ENCODE data around the gene MSI2.

MSI2 gene

DNA sequence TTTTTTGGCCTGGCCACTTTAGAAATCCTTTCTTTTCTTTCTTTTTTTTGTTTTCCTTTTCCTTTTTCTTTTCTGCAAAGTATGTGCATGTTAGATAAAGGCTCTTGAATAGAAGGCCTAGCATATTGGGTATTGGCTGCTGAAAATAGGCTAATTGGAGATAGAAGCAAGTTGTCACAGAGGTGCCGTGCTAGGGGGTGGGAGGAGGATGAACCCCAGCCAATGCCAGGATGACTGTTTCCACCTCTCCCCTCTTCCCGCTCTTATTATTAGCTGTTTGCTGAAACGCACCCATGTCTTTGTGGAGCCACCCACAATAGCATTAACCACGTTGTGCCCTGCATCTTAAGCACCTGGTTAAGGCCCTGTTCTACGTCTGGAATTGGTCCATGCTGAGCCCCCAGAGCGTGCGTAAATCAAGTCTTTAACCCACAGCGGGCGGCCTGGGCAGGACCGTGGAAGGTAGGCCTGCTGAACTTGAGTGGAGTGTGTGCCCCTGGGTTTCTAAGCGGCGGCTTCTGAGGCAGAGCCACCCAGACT lies 123.6 kb downstream of the MSI2 start:
- CTCF ChIA-PET, result no interaction called here
- no peak for TF ChIP-seq NFRKB (IDR thresholded peaks at IDR 0.05)
- POLR2A ChIA-PET, result no interaction called here
- no peak for DNase-seq (ENCODE audit: extremely low spot score)

DNA sequence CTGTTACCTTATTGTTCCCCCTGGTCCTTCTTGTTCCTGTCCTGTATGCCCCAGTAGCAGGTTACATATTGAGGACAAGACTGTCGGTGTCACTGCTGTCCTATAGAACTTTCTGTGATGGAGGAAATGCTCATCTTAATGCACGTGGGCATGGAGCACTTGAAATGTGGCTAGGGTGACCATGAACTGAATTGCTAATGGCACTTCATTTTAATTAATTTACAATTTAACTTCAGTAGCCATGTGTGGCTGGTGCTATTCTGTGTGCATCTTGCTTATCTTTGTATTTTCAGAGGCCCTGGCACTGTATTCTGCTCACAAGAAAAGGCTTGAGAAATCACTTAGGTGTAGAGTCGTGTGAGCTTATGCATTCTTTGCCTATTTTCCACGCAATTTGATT lies 125.2 kb downstream of the MSI2 start:
- no peak for DNase-seq (ENCODE audit: extremely low spot score)

DNA sequence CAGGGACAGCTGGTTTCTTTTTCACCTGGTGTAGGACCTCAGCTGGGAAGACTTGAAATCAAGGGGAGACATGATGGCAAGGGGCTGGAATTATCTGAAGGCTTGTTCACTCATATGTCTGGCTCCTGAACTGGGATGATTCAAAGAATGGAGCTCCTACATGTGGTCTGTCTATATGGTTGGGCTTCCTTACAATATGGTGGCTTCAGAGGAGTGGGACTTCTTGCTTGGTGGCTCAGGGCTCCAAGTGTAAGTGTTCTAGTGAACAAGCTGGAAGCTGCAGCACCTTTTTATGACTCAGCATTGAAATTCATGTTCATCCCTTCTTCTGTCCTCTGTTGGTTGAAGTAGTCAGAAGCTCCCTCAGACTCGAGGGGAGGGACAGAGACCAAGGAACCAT lies 127.9 kb downstream of the MSI2 start:
- CTCF ChIA-PET, result no interaction called here

More for the DNA sequence above, 125.2 kb downstream of the MSI2 start:
- CTCF ChIA-PET, result no interaction called here
- TF ChIP-seq TARDBP (IDR thresholded peaks at IDR 0.05), result no peak
- no peak for TF ChIP-seq ELF4 (IDR thresholded peaks at IDR 0.05)
- no peak for TF ChIP-seq BHLHE40 (IDR thresholded peaks at IDR 0.05; ENCODE audit: borderline replicate concordance)
- TF ChIP-seq FOXK2 (IDR thresholded peaks at IDR 0.05), result no peak
- no peak for TF ChIP-seq ZNF384 (IDR thresholded peaks at IDR 0.05)
- no peak for TF ChIP-seq SUZ12 (IDR thresholded peaks at IDR 0.05)
- TF ChIP-seq HDGF (IDR thresholded peaks at IDR 0.05; ENCODE audit: borderline replicate concordance), result no peak
- no peak for TF ChIP-seq ARNT (IDR thresholded peaks at IDR 0.05)
- TF ChIP-seq LEF1 (IDR thresholded peaks at IDR 0.05; ENCODE audit: borderline replicate concordance), result no peak
- TF ChIP-seq NFRKB (IDR thresholded peaks at IDR 0.05), result no peak
- POLR2A ChIA-PET, result no interaction called here

DNA sequence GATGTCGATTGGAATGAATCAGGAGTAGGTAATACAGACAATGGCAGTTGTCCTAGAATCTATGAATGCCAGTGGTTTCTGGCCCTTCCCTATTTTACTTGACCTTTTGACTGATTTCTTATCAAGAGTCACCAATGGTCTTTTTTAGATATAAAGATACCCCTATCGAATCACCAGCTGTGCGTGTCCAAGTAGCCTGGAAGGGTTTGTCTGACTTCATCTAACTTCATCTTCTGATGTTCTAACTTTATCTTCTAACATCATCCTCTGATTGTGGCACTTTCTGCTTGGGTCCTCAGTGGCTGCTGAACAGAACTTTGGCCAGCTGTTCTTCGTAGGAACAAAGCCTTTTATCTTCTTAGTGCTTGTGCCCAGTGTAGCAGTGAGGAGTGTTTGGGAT lies 129.7 kb downstream of the MSI2 start:
- POLR2A ChIA-PET, result no interaction called here
- no peak for TF ChIP-seq ELF4 (IDR thresholded peaks at IDR 0.05)
- TF ChIP-seq LEF1 (IDR thresholded peaks at IDR 0.05; ENCODE audit: borderline replicate concordance), result no peak
- no peak for DNase-seq (ENCODE audit: extremely low spot score)
- CTCF ChIA-PET, result no interaction called here

More for the DNA sequence above, 127.9 kb downstream of the MSI2 start:
- POLR2A ChIA-PET, result no interaction called here
- TF ChIP-seq CTBP1 (IDR thresholded peaks at IDR 0.05; ENCODE audit: borderline replicate concordance) (no peak), SUZ12 (IDR thresholded peaks at IDR 0.05) (no peak), HDGF (IDR thresholded peaks at IDR 0.05; ENCODE audit: borderline replicate concordance) (no peak), BHLHE40 (IDR thresholded peaks at IDR 0.05; ENCODE audit: borderline replicate concordance) (no peak), TARDBP (IDR thresholded peaks at IDR 0.05) (no peak), ARNT (IDR thresholded peaks at IDR 0.05) (no peak), FOXM1 (IDR thresholded peaks at IDR 0.05; ENCODE audit: borderline replicate concordance) (no peak), L3MBTL2 (conservative IDR thresholded peaks at IDR 0.05) (no peak), ELF4 (IDR thresholded peaks at IDR 0.05) (no peak), LEF1 (IDR thresholded peaks at IDR 0.05; ENCODE audit: borderline replicate concordance) (no peak), FOXK2 (IDR thresholded peaks at IDR 0.05) (no peak), SP1 (IDR thresholded peaks at IDR 0.05) (no peak), ZNF384 (IDR thresholded peaks at IDR 0.05) (no peak), NFRKB (IDR thresholded peaks at IDR 0.05) (no peak), FOXA1 (IDR thresholded peaks at IDR 0.05) (no peak)
- TF ChIP-seq, protein P1, sequence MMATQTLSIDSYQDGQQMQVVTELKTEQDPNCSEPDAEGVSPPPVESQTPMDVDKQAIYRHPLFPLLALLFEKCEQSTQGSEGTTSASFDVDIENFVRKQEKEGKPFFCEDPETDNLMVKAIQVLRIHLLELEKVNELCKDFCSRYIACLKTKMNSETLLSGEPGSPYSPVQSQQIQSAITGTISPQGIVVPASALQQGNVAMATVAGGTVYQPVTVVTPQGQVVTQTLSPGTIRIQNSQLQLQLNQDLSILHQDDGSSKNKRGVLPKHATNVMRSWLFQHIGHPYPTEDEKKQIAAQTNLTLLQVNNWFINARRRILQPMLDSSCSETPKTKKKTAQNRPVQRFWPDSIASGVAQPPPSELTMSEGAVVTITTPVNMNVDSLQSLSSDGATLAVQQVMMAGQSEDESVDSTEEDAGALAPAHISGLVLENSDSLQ (IDR thresholded peaks at IDR 0.05), result no peak
- DNase-seq (ENCODE audit: extremely low spot score), result no peak

DNA sequence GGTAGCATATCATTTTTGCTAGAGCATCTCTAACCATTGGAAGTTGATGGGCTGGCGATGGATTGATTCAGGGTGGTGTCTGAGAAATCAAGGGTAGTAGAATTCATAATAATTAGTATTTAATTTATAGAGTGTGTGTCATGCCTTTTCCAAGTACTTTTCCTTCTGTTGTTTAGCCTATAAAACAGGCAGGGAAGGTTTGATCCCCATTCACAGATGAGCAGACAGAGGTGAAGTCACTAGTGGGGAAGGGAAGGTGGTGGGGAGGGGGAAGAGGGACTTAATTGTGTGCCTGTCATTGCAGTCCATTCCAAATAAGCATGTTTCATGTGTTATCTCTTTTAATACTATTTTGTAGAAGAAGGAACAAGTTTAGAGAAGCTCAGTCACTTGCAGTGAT lies 131.3 kb downstream of the MSI2 start:
- no peak for TF ChIP-seq BHLHE40 (IDR thresholded peaks at IDR 0.05; ENCODE audit: borderline replicate concordance)
- no peak for TF ChIP-seq LEF1 (IDR thresholded peaks at IDR 0.05; ENCODE audit: borderline replicate concordance)
- no peak for TF ChIP-seq FOXA1 (IDR thresholded peaks at IDR 0.05)
- no peak for TF ChIP-seq FOXK2 (IDR thresholded peaks at IDR 0.05)
- no peak for TF ChIP-seq ARNT (IDR thresholded peaks at IDR 0.05)
- no peak for TF ChIP-seq ZNF384 (IDR thresholded peaks at IDR 0.05)
- TF ChIP-seq SUZ12 (IDR thresholded peaks at IDR 0.05), result no peak
- no peak for TF ChIP-seq L3MBTL2 (conservative IDR thresholded peaks at IDR 0.05)
- no peak for TF ChIP-seq ELF4 (IDR thresholded peaks at IDR 0.05)
- TF ChIP-seq SP1 (IDR thresholded peaks at IDR 0.05), result no peak
- TF ChIP-seq, protein P1 (IDR thresholded peaks at IDR 0.05), result no peak
- no peak for TF ChIP-seq FOXM1 (IDR thresholded peaks at IDR 0.05; ENCODE audit: borderline replicate concordance)
- no peak for TF ChIP-seq NFRKB (IDR thresholded peaks at IDR 0.05)
- TF ChIP-seq HDGF (IDR thresholded peaks at IDR 0.05; ENCODE audit: borderline replicate concordance), result no peak
- TF ChIP-seq TARDBP (IDR thresholded peaks at IDR 0.05), result no peak
- no peak for TF ChIP-seq CTBP1 (IDR thresholded peaks at IDR 0.05; ENCODE audit: borderline replicate concordance)
- CTCF ChIA-PET, result no interaction called here
- POLR2A ChIA-PET, result no interaction called here
- no peak for DNase-seq (ENCODE audit: extremely low spot score)

DNA sequence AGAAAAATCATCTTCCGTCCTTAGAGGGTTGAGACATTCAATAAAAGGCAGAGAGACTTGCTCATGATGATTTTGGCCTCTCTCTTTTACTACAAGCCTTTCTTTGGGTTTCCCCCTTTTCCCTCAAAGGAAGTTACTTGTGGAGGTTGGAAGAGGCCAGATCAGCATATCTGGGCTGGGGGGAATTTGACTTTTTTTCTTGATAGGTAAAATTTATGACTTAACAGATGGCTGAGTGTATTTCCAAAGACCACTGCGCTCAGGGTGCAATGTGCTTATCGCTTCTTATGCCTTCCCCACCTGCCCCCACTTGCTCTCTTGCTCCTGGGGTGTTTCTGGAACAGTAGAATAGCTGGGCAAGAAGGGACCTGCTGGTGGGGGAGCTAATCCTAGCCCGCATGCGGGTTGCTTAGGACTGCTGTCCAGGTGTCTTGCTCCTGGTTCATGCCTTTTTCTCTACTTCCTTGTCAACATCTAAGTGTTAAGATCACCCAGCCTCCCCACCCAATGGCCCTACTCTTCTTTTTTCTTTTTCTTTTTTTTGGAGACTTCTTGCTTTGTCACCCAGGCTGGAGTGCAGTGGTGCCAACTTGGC lies 131.9 kb downstream of the MSI2 start:
- ChIA-PET POLR2A (no interaction called here), CTCF (no interaction called here)
- DNase-seq (ENCODE audit: extremely low spot score), result no peak
- TF ChIP-seq FOXM1 (IDR thresholded peaks at IDR 0.05; ENCODE audit: borderline replicate concordance) (no peak), SP1 (IDR thresholded peaks at IDR 0.05) (no peak), BHLHE40 (IDR thresholded peaks at IDR 0.05; ENCODE audit: borderline replicate concordance) (no peak), TARDBP (IDR thresholded peaks at IDR 0.05) (no peak), NFRKB (IDR thresholded peaks at IDR 0.05) (no peak), LEF1 (IDR thresholded peaks at IDR 0.05; ENCODE audit: borderline replicate concordance) (no peak), CTBP1 (IDR thresholded peaks at IDR 0.05; ENCODE audit: borderline replicate concordance) (no peak), ZNF384 (IDR thresholded peaks at IDR 0.05) (no peak), ELF4 (IDR thresholded peaks at IDR 0.05) (no peak), FOXA1 (IDR thresholded peaks at IDR 0.05) (no peak)

DNA sequence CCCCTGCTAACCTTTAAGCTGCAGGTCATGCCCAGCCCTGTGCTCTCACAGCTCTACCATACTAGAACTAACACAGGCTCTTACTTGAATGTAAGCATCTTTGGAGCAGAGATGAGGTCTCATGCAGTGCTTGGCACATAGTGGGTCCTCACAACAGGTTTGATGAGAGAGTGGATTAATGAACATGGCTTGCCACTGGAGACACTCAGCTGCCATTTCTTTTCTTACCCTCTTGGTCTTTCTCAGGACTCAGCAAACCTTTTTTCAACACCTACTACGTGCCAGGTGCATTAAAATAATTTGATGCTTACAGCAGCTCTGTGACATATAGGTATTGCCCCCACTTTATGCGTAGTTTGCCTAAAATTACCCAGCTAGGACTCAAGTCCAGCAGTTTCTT lies 133.2 kb downstream of the MSI2 start:
- POLR2A ChIA-PET, result no interaction called here
- no peak for DNase-seq (ENCODE audit: extremely low spot score)
- CTCF ChIA-PET, result interaction anchor here (0.7 kb wide), 1 partner anchor 1259 kb away, joined by 3 read pairs; no protein-coding TSS in a partner anchor
- TF ChIP-seq SP1 (IDR thresholded peaks at IDR 0.05) (no peak), FOXK2 (IDR thresholded peaks at IDR 0.05) (no peak), ARNT (IDR thresholded peaks at IDR 0.05) (no peak), L3MBTL2 (conservative IDR thresholded peaks at IDR 0.05) (no peak), FOXA1 (IDR thresholded peaks at IDR 0.05) (no peak), ZNF384 (IDR thresholded peaks at IDR 0.05) (no peak), ELF4 (IDR thresholded peaks at IDR 0.05) (no peak), CTBP1 (IDR thresholded peaks at IDR 0.05; ENCODE audit: borderline replicate concordance) (no peak), HDGF (IDR thresholded peaks at IDR 0.05; ENCODE audit: borderline replicate concordance) (no peak), BHLHE40 (IDR thresholded peaks at IDR 0.05; ENCODE audit: borderline replicate concordance) (no peak), SUZ12 (IDR thresholded peaks at IDR 0.05) (no peak), NFRKB (IDR thresholded peaks at IDR 0.05) (no peak), LEF1 (IDR thresholded peaks at IDR 0.05; ENCODE audit: borderline replicate concordance) (no peak), TARDBP (IDR thresholded peaks at IDR 0.05) (no peak), FOXM1 (IDR thresholded peaks at IDR 0.05; ENCODE audit: borderline replicate concordance) (no peak)
- TF ChIP-seq, protein P1 (IDR thresholded peaks at IDR 0.05), result no peak

All from HEK293T (cell line).